ENCODE measurements around the gene FOXC1. TPM values are rescaled to one million over a fixed set of nuclear protein-coding genes. Genes with fewer than 3 reads are reported as not detected.

Gene FOXC1
- total RNA-seq, 1 donor from 2014 or later: 84.4 TPM

DNA sequence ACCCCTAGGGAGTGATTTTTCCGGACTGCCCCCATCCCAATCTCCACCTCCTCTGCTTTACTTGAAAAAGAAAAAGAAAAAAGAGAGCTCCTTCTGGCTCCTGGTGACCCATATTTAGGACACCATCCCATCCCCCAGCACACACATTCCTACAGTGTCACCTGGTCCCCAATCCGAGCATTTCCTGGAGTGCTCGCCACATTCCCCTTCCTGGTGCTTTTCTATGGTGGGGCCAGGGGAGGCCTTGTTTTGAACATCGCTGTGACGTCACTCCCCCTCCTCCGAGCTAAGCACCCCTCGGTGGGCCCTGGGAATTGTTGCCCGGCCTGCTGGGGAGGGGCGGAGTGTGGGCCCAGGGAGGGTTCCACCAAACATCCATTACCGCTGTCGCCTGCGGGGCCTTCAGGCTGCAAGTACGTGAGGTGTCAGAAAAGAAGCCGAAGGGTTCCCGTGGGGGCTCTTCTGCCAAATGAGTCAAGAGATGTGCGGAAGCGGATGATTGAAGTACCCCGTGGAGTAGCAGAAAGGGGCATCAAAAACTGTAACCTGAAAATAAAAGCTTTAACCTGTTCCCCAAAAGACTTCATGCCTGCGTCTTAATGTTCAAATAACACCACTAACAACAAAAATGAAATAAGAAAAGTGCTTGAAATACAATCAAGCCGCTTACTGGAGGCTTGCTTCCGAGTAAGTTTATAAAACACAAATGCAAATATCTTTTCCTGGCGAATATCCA, 2.8 kb upstream of the FOXC1 start:
- peak overlapping the region; percentile 75 for H3K27ac Mint-ChIP-seq (ENCODE audit: unreplicated experiment)
- TF ChIP-seq, protein P1, sequence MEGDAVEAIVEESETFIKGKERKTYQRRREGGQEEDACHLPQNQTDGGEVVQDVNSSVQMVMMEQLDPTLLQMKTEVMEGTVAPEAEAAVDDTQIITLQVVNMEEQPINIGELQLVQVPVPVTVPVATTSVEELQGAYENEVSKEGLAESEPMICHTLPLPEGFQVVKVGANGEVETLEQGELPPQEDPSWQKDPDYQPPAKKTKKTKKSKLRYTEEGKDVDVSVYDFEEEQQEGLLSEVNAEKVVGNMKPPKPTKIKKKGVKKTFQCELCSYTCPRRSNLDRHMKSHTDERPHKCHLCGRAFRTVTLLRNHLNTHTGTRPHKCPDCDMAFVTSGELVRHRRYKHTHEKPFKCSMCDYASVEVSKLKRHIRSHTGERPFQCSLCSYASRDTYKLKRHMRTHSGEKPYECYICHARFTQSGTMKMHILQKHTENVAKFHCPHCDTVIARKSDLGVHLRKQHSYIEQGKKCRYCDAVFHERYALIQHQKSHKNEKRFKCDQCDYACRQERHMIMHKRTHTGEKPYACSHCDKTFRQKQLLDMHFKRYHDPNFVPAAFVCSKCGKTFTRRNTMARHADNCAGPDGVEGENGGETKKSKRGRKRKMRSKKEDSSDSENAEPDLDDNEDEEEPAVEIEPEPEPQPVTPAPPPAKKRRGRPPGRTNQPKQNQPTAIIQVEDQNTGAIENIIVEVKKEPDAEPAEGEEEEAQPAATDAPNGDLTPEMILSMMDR (IDR thresholded peaks at IDR 0.05): no peak
- no peaks in the 10 kb centered on the region for H3K9me3 Mint-ChIP-seq (ENCODE audit: low read depth)
- DNase-seq (ENCODE audit: low spot score): no peak
- H3K27me3 Mint-ChIP-seq (ENCODE audit: low read depth): peaks cover 1% of the 10 kb centered on the region
- peaks cover 36% of the 10 kb centered on the region for H3K4me1 Mint-ChIP-seq (ENCODE audit: low read depth)
- peaks cover 4% of the 10 kb centered on the region for H3K36me3 Mint-ChIP-seq (ENCODE audit: low read depth)
- peak overlapping the region; percentile 79 for H3K4me3 Mint-ChIP-seq (ENCODE audit: unreplicated experiment)

GRCh38 chr6:1607516-1608221, 2.0 kb upstream of the FOXC1 start:
- Mint-ChIP-seq H3K4me3 (ENCODE audit: unreplicated experiment) (peak overlapping the region; percentile 79), H3K36me3 (ENCODE audit: low read depth) (peaks cover 12% of the 10 kb centered on the region), H3K27me3 (ENCODE audit: low read depth) (peaks cover 1% of the 10 kb centered on the region), H3K9me3 (ENCODE audit: low read depth) (no peaks in the 10 kb centered on the region), H3K4me1 (ENCODE audit: low read depth) (peaks cover 36% of the 10 kb centered on the region), H3K27ac (ENCODE audit: unreplicated experiment) (peak overlapping the region; percentile 75)
- TF ChIP-seq, protein P1 (IDR thresholded peaks at IDR 0.05): peak; percentile 7
- no peak for DNase-seq (ENCODE audit: low spot score)

DNA sequence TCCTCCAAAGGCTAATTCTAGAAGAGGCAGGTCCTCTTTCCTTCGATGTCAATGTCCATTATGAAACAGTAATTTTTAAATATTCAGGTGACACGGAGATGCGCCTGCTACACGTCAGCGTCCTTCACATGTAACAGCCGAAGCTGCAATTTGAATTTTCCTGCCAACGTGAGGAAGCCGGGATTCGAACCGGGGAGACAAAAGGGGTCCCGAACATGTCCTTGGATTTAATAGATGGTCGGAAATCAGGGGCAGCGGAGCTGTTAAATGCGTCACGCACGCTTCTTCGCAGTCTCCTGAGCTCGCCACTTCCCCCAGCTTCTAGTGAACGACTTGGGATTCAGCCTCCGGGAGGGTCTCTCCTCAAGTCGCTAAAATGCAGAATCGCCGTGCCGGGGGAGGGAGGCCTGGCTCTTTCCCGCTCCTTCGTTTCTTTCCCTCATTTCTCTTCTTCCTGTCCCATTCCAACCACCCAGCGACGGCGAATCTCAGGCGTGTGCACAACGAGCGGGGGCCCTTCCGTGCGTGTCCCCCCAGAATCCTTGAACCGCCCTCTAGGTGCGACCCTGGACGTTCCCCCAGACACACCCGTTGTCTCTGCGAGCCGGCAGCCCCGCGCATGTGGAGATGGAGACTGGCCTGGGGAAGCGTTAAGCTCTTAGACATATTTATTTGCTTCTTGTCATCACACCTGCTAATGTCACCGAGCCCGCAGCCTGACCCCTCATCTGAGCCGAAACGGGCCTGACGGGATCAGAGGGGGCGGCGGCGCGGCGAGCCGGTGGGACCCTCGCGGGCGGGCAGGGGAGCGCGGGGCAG, 1.3 kb upstream of the FOXC1 start:
- TF ChIP-seq, protein P1 (IDR thresholded peaks at IDR 0.05): no peak
- no peak for DNase-seq (ENCODE audit: low spot score)
- peak overlapping the region; percentile 79 for H3K4me3 Mint-ChIP-seq (ENCODE audit: unreplicated experiment)
- H3K9me3 Mint-ChIP-seq (ENCODE audit: low read depth): no peaks in the 10 kb centered on the region
- H3K27me3 Mint-ChIP-seq (ENCODE audit: low read depth): peaks cover 1% of the 10 kb centered on the region
- peak overlapping the region; percentile 75 for H3K27ac Mint-ChIP-seq (ENCODE audit: unreplicated experiment)
- H3K4me1 Mint-ChIP-seq (ENCODE audit: low read depth): peaks cover 36% of the 10 kb centered on the region
- peaks cover 19% of the 10 kb centered on the region for H3K36me3 Mint-ChIP-seq (ENCODE audit: low read depth)

- DNase-seq (ENCODE audit: low spot score): no peak
- no peaks in the 10 kb centered on the region for H3K9me3 Mint-ChIP-seq (ENCODE audit: low read depth)
- H3K4me1 Mint-ChIP-seq (ENCODE audit: low read depth): peaks cover 33% of the 10 kb centered on the region
- peaks cover 22% of the 10 kb centered on the region for H3K36me3 Mint-ChIP-seq (ENCODE audit: low read depth)
- peaks cover 1% of the 10 kb centered on the region for H3K27me3 Mint-ChIP-seq (ENCODE audit: low read depth)
- peak overlapping the region; percentile 95 for H3K27ac Mint-ChIP-seq (ENCODE audit: unreplicated experiment)
- TF ChIP-seq, protein P1 (IDR thresholded peaks at IDR 0.05): no peak
- peak overlapping the region; percentile 79 for H3K4me3 Mint-ChIP-seq (ENCODE audit: unreplicated experiment)
Measured at GRCh38 chr6:1609041-1609647, 571 bp upstream of the FOXC1 start.
